B cell (primary cell): ENCODE results near the gene DMPK. TPM values are rescaled to one million over a fixed set of nuclear protein-coding genes. Genes with fewer than 3 reads are reported as not detected.

Source experiments
- ATAC-seq: fragments of 200-7000 bp; cut with Tn5 transposase; one replicate; pipeline ENCODE4 v1.10.0; 2021; ENCODE audit warnings: low read depth, mild to moderate bottlenecking, moderate number of reproducible peaks, moderate library complexity
- CTCF ChIA-PET: fragments of 350-600 bp; sonication (Branson Sonifier 250); formaldehyde crosslinking; loops from one replicate; lab custom pipeline; 2021; ENCODE audit warnings: antibody characterized with exemption, inconsistent platforms; lab: Charles Lee
- POLR2A ChIA-PET: fragments of 350-600 bp; sonication (Branson Sonifier 250); formaldehyde crosslinking; loops from one replicate; lab custom pipeline; 2021; ENCODE audit warnings: antibody characterized with exemption; lab: Charles Lee
- DNase-seq: peaks from one replicate; pipeline ENCODE4 v3.0.0; 2013
- H2AFZ ChIP-seq: 2 replicates; pipeline ENCODE4 v1.6.1; 2012; ENCODE audit warnings: mild to moderate bottlenecking, low read depth, low read length; ENCODE audit not compliant: insufficient read depth, poor library complexity, severe bottlenecking
- H3K27ac ChIP-seq, 2 donors: 1 replicate in 1 of 2; 2 replicates in 1 of 2; pipeline ENCODE4 v1.5.1; 2012 to 2013; ENCODE audit warnings: low read length in 2 of 2, mild to moderate bottlenecking in 2 of 2, moderate library complexity in 1 of 2
- H3K27me3 ChIP-seq, 4 experiments: fragments of 200-600 bp in 1 of 4; sonication (generic) in 1 of 4; replicated peaks in 1 of 4; 1 replicate in 2 of 4; 2 replicates in 2 of 4; pipeline versions ENCODE4 v1.6.1 to v1.7.0; 2013 to 2016; ENCODE audit warnings: low read length in 3 of 4, mild to moderate bottlenecking in 2 of 4, mixed read lengths in 1 of 4, moderate library complexity in 1 of 4; ENCODE audit not compliant: insufficient read depth in 4 of 4, control insufficient read depth in 3 of 4; ENCODE audit errors: control extremely low read depth in 1 of 4
- H3K36me3 ChIP-seq, 2 experiments: replicated peaks in 1 of 2; 1 replicate in 1 of 2; 2 replicates in 1 of 2; pipeline versions ENCODE4 v1.6.1 to v1.7.1; 2013; ENCODE audit warnings: low read length in 1 of 2; ENCODE audit not compliant: insufficient read depth in 2 of 2, control insufficient read depth in 1 of 2; ENCODE audit errors: control extremely low read depth in 1 of 2, extremely low read depth in 1 of 2
- H3K4me1 ChIP-seq, 2 donors: fragments of 200-600 bp in 1 of 2; sonication (generic) in 1 of 2; 1 replicate in 1 of 2; 2 replicates in 1 of 2; pipeline versions ENCODE4 v1.5.1 to v1.6.1; 2013 to 2017; ENCODE audit warnings: low read length in 2 of 2; ENCODE audit not compliant: control insufficient read depth in 2 of 2, insufficient read depth in 2 of 2
- H3K4me2 ChIP-seq: replicated peaks from 2 replicates; pipeline ENCODE3; 2012; ENCODE audit warnings: mild to moderate bottlenecking, low read depth, low read length; ENCODE audit not compliant: poor library complexity, severe bottlenecking
- H3K4me3 ChIP-seq, 5 experiments: fragments of 200-600 bp in 1 of 5; sonication (generic) in 1 of 5; 1 replicate in 3 of 5; 2 replicates in 2 of 5; pipeline versions ENCODE4 v1.5.1 to v1.7.0; 2011 to 2016; ENCODE audit warnings: low read length in 4 of 5, mild to moderate bottlenecking in 4 of 5, low read depth in 2 of 5, control low read depth in 1 of 5, moderate library complexity in 1 of 5; ENCODE audit not compliant: insufficient read depth in 1 of 5; ENCODE audit errors: control extremely low read depth in 1 of 5, extremely low read depth in 1 of 5
- H3K79me2 ChIP-seq: fragments of 200-600 bp; sonication (generic); one replicate; pipeline ENCODE4 v1.6.0; 2016; ENCODE audit warnings: low read length; ENCODE audit not compliant: control insufficient read depth, insufficient read depth
- H3K9ac ChIP-seq: fragments of 200-600 bp; sonication (generic); 2 replicates; pipeline ENCODE4 v1.6.1; 2017; ENCODE audit warnings: mild to moderate bottlenecking, low read length, moderate library complexity
- H3K9me3 ChIP-seq, 3 donors: one replicate each; pipeline versions ENCODE4 v1.6.1 to v1.7.1; 2013; ENCODE audit warnings: low read length in 2 of 3; ENCODE audit not compliant: control insufficient read depth in 2 of 3, insufficient read depth in 1 of 3; ENCODE audit errors: control extremely low read depth in 1 of 3
- H4K20me1 ChIP-seq: 2 replicates; pipeline ENCODE4 v1.6.0; 2012; ENCODE audit warnings: mild to moderate bottlenecking, low read length; ENCODE audit not compliant: insufficient read depth, control insufficient read depth, poor library complexity, severe bottlenecking
- H3K27ac Mint-ChIP-seq: one replicate; pipeline ENCODE4 v1.8.0; 2021; ENCODE audit warnings: mixed read lengths
- H3K27me3 Mint-ChIP-seq: one replicate; pipeline ENCODE4 v1.8.0; 2021; ENCODE audit warnings: mixed read lengths
- H3K4me1 Mint-ChIP-seq: one replicate; pipeline ENCODE4 v1.8.0; 2021; ENCODE audit warnings: mixed read lengths
- H3K4me3 Mint-ChIP-seq: one replicate; pipeline ENCODE4 v1.8.0; 2021; ENCODE audit warnings: mixed read lengths
- H3K9me3 Mint-ChIP-seq: one replicate; pipeline ENCODE4 v1.8.0; 2022; ENCODE audit warnings: mixed read lengths; ENCODE audit not compliant: insufficient read depth
- CTCF ChIP-seq: fragments of 200-600 bp; IDR thresholded peaks from one replicate; pipeline ENCODE4 v1.8.0; 2022; ENCODE audit warnings: antibody characterized with exemption, mild to moderate bottlenecking
- EZH2 ChIP-seq: IDR thresholded peaks from 2 replicates; pipeline ENCODE4 v1.6.1; 2012; ENCODE audit warnings: borderline replicate concordance, low read depth, mild to moderate bottlenecking, moderate library complexity, low read length; ENCODE audit not compliant: insufficient read depth, poor library complexity, severe bottlenecking
- WGBS: methylation state at CpG from one replicate; pipeline ENCODE4 v1.1.5; 2013; ENCODE audit warnings: missing lambda C conversion rate; ENCODE audit not compliant: insufficient coverage; 5-methylcytosine and 5-hydroxymethylcytosine counted together
- intact Hi-C: fragments of 100-400 bp; cut with micrococcal nuclease; formaldehyde crosslinking; loops from one replicate; pipeline ENCODE4 v1.10.0; 2022
- polyA plus RNA-seq: library from polyadenylated mRNA; depleted of rRNA; stranded (reverse); fragments of >200 nt; gene quantifications from 2 replicates; pipeline ENCODE4 v1.2.3, GENCODE V29; 2012
- total RNA-seq, 2 donors: library from RNA; stranded (reverse); fragments of 120-200 nt in 1 of 2; gene quantifications; 1 replicate in 1 of 2; 2 replicates in 1 of 2; pipeline versions ENCODE4 v1.2.3 to v1.2.4, GENCODE V29; 2013 to 2022

The DMPK gene
- total and polyA plus RNA-seq, 2 donors (not counting 1 experiment from before 2014, with no cell fraction given), result 28.7 to 58.3 TPM

- Histone ChIP-seq H3K4me2 (peak overlapping the region; percentile 96), H3K36me3 (no peaks in the 10 kb centered on the region), H3K27me3 (peaks cover 0 to 40% (median 8%) of the 10 kb centered on the region in 4 experiments), H3K79me2 (no peaks in the 10 kb centered on the region), H3K27ac (no peak overlapping the region), H3K4me3 (peak overlapping the region in 1 of 5 experiments; percentile 71), H2AFZ (peak overlapping the region; percentile 93), H3K9me3 (peaks cover 0 to 3% (median 0%) of the 10 kb centered on the region in 3 donors), H4K20me1 (no peaks in the 10 kb centered on the region), H3K9ac (no peak overlapping the region), H3K4me1 (peaks cover 12 to 29% of the 10 kb centered on the region in 2 donors)
- Mint-ChIP-seq H3K4me3 (peak overlapping the region; percentile 47), H3K4me1 (peaks cover 24% of the 10 kb centered on the region), H3K27ac (no peak overlapping the region), H3K9me3 (no peaks in the 10 kb centered on the region), H3K27me3 (peaks cover 10% of the 10 kb centered on the region)
- ATAC-seq (no peak), DNase-seq (no peak)
- 59% methylated on average over 23 of the region's 31 CpGs for WGBS
- no peak for TF ChIP-seq CTCF
- TF ChIP-seq EZH2, result no peak
- intact Hi-C loops, result no loop called here
- CTCF ChIA-PET, result interaction anchor here (0.7 to 8.3 kb wide), 4 partner anchors 24 to 88 kb away, joined by 3 to 302 read pairs (median 14); partner anchors contain the start of genes QPCTL and SNRPD2
- POLR2A ChIA-PET, result interaction anchor here (3.9 kb wide), 1 partner anchor 32 kb away, joined by 23 read pairs; no protein-coding TSS in a partner anchor
Measured at GRCh38 chr19:45767410-45767880, 14.8 kb downstream of the DMPK start.

GRCh38 chr19:45766869-45767346 is 15.4 kb downstream of the DMPK start:
- Histone ChIP-seq H3K4me1 (peaks cover 12 to 29% of the 10 kb centered on the region in 2 donors), H3K36me3 (no peaks in the 10 kb centered on the region), H3K4me3 (no peak overlapping the region), H3K9ac (no peak overlapping the region), H3K79me2 (no peaks in the 10 kb centered on the region), H2AFZ (no peak overlapping the region), H3K9me3 (peaks cover 0 to 3% (median 0%) of the 10 kb centered on the region in 3 donors), H3K27ac (no peak overlapping the region), H4K20me1 (no peaks in the 10 kb centered on the region), H3K27me3 (peaks cover 0 to 40% (median 8%) of the 10 kb centered on the region in 4 experiments), H3K4me2 (no peak overlapping the region)
- peak overlapping the region; percentile 47 for H3K4me3 Mint-ChIP-seq
- TF ChIP-seq EZH2 (no peak), CTCF (no peak)
- no peaks in the 10 kb centered on the region for H3K9me3 Mint-ChIP-seq
- ChIA-PET POLR2A (no interaction called here), CTCF (interaction anchor here (0.7 to 8.3 kb wide), 2 partner anchors 23 to 33 kb away, joined by 3 to 302 read pairs; no protein-coding TSS in a partner anchor)
- ATAC-seq (no peak), DNase-seq (no peak)
- intact Hi-C loops, result no loop called here
- no peak overlapping the region for H3K27ac Mint-ChIP-seq
- 95% methylated on average over 24 of the region's 24 CpGs for WGBS
- peaks cover 19% of the 10 kb centered on the region for H3K4me1 Mint-ChIP-seq
- peaks cover 10% of the 10 kb centered on the region for H3K27me3 Mint-ChIP-seq
